Epithelial cell of prostate (primary cell): ENCODE data around the gene CIART.
A peak's percentile ranks its signal among the peaks of the same experiment; 100 is the strongest.
"Not testable (repeated sequence)": the region's sequence is repeated elsewhere in the genome, so short reads cannot be mapped to it uniquely, and the experiment has no call there.

Experiments
- DNase-seq: peaks from one replicate; pipeline ENCODE4 v3.0.0-alpha.2; 2011; ENCODE audit warnings: low read depth, low spot score
- H3K27ac ChIP-seq: fragments of 450-650 bp; 2 replicates; pipeline ENCODE4 v1.5.1; 2017; ENCODE audit warnings: mild to moderate bottlenecking

The CIART gene

DNA sequence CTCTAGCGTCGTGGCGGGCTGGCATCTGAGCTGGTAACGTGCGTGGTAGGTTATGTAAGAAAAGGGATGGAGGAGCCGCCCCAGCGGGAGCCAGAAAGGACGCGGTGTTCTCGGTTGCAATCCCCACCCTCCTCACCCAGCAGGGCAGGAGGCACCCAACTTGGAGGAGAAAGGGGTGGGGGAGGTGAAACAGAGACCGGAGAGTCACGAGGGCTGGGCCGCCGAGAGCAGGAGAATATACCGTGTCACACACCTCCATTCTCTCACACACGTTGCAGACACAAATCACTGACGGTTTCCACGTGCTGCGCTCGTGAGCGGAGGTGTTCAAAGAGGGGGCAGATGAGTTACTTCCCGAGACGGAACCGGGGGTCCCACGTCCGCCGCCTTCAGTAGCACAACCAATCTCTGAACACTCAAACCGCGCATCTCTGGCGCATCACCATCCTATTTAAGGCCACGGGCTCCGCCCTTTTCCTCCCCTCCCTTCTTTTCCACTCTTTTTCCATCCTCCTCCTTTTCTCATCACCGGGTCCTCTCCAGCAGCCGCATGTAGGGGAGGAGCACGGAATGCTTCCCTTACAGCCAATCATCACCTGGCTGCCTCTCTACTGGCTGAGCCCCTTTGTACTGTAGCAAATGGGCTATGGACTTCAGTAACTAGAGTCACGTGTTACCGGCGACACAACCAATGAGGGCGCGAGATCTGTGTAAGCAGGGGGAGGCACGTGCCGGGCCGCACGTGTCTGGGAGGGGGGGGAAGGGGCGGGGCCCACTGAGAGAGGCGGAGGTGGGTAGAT lies at the start of gene CIART:
Gene CIART, plus strand, starts transcription at position 797 of the 800 bp plus-strand sequence. CDS start 714 bp downstream, outside the sequence.
- peak; percentile 96 for DNase-seq
- H3K27ac ChIP-seq, result peak within 1 kb of the TSS; percentile 88

DNA sequence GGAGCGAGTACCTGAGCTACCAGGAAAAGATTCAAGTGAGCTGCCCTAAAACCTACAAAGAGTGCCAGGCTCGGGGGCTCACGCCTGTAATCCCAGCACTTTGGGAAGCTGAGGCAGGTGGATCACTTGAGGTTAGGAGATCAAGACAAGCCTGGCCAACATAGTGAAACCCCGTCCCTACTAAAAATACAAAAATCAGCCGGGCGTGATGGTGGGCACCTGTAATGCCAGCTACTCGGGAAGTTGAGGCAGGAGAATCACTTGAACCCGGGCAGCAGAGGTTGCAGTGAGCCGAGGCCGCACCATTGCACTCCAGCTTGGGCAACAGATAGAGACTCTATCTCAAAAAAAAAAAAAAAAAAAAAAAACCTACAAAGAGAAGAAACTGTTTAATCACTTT lies 49.4 kb upstream of the CIART start:
- not testable (repeated sequence) for H3K27ac ChIP-seq

DNA sequence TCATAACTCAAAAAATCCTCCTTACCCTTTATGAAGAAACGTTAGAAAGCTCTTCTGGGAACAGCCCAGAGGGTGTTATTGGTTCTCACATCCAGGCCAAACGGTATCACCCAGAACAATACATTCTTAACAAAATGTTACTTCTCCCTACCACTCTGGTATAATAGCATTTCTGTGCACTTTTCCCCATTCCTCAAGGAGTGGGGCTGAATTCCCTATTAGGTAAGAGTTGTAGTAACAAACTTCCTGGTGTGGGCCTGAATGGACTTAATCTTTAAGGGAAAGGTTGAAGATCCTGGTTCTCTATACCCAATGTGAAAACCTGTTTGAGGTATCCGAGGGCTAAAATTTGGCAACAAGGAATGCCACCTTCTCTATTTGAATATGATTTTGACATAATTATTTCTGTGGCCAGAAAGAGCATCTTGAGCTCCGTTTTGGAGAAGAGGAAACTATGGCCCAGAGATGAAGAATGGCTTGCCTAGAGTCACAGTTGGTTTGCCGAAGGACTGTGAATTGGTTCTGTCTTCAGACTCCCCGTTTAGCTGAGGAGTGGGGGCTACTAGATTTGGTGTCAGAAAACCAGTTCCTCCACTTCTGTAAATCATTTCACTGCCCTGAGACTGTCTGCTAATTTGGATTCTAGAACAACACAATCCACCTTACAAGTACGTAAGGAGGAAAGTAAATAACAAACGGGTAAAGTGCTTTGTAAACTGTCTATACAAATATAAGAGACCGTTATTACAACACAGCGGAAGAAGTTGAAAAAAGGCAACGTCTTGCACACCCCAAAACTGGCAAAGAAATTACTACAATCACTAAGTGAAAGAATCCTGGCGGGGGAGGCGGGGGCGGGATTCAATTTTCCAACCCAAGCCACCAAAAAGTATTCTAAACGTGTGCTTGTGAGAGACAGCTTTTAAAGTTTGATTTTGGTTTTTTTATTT lies 48.7 kb upstream of the CIART start:
- H3K27ac ChIP-seq, result peak overlapping the region; percentile 73
- DNase-seq, result no peak

More for the DNA sequence above, 49.4 kb upstream of the CIART start:
- not testable (repeated sequence) for DNase-seq

GRCh38 chr1:150234309-150234565 lies 48.1 kb upstream of the CIART start:
- H3K27ac ChIP-seq, result peak overlapping the region; percentile 73
- no peak for DNase-seq

GRCh38 chr1:150234566-150235293 lies 47.6 kb upstream of the CIART start:
- no peak for DNase-seq
- H3K27ac ChIP-seq, result peak overlapping the region; percentile 73

- no peak for DNase-seq
- H3K27ac ChIP-seq, result peak overlapping the region; percentile 73
Measured at GRCh38 chr1:150235294-150235851, 47.0 kb upstream of the CIART start.

GRCh38 chr1:150235852-150236613 lies 46.3 kb upstream of the CIART start, which contains the start of gene ANP32E:
TSS of gene ANP32E (minus strand) at chr1:150236112. CDS start at chr1:150235786, 326 bp downstream.
- peak; percentile 98 for DNase-seq
- peak within 1 kb of the TSS; percentile 73 for H3K27ac ChIP-seq

DNA sequence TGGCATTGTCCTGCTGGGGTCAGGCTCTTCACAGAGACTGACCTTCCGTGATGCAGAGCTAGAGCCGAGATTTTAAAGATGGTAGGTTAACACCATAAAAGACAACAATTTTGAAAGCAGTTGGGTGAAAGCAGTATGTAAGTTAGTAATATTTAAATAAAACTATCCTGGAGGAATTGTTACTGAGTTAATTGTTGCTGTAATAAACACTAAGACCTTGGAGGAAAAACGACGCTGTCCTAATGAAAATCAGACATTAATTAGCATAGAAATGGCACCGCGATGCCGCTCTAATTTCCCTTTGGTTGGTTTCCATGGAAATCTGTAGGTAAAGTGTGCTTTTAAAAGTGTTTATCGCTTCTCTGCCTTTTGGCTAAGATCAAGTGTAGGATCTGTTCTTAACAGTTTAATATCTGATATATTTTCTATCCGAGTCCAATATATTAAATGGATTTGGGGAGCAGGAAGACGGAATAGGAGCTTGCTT lies 45.7 kb upstream of the CIART start:
- H3K27ac ChIP-seq, result no peak overlapping the region
- no peak for DNase-seq

GRCh38 chr1:150237176-150237575 lies 45.2 kb upstream of the CIART start:
- not testable (repeated sequence) for H3K27ac ChIP-seq

DNA sequence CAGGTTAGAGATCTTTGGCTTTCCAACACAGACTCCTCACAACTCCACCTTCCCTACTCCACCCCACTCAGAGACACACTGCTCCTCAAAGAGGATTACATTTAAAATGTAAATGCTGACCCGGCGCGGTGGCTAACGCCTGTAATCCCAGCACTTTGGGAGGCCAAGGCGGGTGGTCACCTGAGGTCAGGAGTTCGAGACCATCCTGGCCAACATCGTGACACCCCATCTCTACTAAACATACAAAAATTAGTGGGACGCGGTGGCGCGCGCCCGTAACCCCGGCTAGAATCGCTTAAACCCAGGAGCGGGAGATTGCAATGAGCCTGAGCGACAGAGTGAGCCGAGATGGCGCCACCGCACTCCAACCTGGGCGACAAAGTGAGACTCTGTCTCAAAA lies 44.6 kb upstream of the CIART start:
- no peak for DNase-seq
- H3K27ac ChIP-seq, result no peak overlapping the region

More at GRCh38 chr1:150237176-150237575, 45.2 kb upstream of the CIART start:
- DNase-seq, result not testable (repeated sequence)

DNA sequence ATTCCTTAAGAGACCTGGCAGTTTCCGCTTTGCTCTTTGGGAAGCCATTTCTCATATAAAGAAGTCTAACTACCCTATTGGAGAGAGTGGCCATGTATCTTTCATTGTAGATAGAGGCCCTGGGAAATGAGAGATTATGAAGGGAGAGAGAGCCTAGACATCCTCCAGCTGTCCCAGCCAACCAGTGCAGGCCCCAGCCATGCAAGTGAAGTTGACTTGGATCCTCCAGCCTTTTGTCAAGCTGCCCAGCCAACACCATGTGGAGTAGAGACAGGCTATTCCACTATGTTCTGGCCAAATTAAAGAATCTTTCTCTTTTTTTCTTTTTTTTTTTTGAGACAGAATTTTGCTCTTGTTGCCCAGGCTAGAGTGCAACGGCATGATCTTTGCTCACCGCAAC lies 39.4 kb upstream of the CIART start:
- no peak overlapping the region for H3K27ac ChIP-seq
- DNase-seq, result no peak

GRCh38 chr1:150249936-150250335 lies 32.4 kb upstream of the CIART start:
- DNase-seq, result no peak
- no peak overlapping the region for H3K27ac ChIP-seq

DNA sequence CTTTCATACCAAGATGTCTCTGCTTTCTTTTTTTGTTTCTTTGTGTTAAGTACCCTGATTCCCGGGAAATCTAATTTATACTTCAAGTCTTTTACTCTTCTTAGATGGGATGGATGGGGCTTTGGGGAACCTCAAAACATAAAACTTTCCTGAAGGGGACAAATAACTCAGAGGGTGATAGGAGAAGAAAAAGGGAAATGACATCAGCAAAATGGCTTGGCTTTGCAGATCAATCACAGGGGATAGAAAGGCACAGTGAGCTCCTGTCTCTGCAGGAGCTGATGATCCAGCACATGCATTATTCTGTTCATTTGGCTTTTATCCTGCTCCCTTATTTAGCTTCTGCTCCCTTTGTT lies 26.2 kb upstream of the CIART start:
- H3K27ac ChIP-seq, result no peak overlapping the region
- DNase-seq, result no peak

- no peak overlapping the region for H3K27ac ChIP-seq
- no peak for DNase-seq
Measured at GRCh38 chr1:150256554-150257341, 25.6 kb upstream of the CIART start.

DNA sequence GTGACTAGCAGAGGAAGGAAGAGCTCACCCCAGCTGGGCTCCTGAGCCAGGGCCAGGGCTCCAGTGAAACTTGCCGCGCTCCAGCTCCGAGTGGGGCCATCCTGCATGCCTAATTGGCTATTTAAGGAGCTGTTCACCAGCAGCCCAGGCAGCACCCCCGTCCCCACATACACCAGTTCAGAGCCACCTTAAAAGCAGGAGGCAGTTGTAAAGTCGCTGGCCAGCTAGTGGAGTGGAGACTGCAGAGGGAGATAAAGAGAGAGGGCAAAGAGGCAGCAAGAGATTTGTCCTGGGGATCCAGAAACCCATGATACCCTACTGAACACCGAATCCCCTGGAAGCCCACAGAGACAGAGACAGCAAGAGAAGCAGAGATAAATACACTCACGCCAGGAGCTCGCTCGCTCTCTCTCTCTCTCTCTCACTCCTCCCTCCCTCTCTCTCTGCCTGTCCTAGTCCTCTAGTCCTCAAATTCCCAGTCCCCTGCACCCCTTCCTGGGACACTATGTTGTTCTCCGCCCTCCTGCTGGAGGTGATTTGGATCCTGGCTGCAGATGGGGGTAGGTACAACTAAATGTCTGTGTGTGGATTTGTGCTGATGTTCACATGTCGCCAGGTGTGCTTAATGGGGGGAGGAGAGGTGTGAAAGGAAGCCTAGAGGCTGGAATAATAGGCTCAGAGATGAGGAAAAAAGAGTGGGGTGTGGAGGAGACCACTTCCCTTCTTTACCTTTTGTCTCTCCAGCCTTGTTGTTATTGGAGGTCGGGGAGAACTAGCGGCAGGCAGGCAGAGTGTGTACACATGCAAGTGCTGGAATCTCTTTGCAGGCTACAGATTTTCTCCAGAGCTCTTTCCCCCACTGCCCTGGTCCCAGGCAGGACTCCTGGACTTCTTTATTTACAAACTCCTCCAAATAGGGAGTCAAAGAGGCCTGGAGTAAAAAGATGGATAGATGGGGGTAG lies 24.4 kb upstream of the CIART start, which contains the start of gene CA14:
Gene CA14, plus strand, starts transcription at position 151 of the 962 bp plus-strand sequence. Its CDS starts 355 bp downstream, at position 506.
- no peak for DNase-seq

GRCh38 chr1:150259217-150259616 lies 23.1 kb upstream of the CIART start:
- no peak for DNase-seq
- H3K27ac ChIP-seq, result no peak overlapping the region

More for the DNA sequence above, 24.4 kb upstream of the CIART start, which contains the start of gene CA14:
- H3K27ac ChIP-seq, result no peak within 1 kb of the TSS
